ENCODE data around the gene MAPKAP1. TPM values are rescaled to one million over a fixed set of nuclear protein-coding genes. Genes with fewer than 3 reads are reported as not detected.

The MAPKAP1 gene
- total and polyA plus RNA-seq, 9 of the 15 experiments (the other 6 are each of a cell fraction or from before 2014, with no cell fraction given): 2.6 to 82.1 (median 61.1) TPM

- TF ChIP-seq NR4A1 (CRISPR knock-in tag; IDR thresholded peaks at IDR 0.05): no peak
- no peak for TF ChIP-seq NR4A1 (tag; IDR thresholded peaks at IDR 0.05)
Observed at GRCh38 chr9:125436613-125437443, 270.2 kb downstream of the MAPKAP1 start (continued).

- ATAC-seq (peak; percentile 16), FAIRE-seq (no peak), DNase-seq (ENCODE audit: extremely low read depth in 1 of 4, low spot score in 3 of 4) (no peak)
- H3K9me3 ChIP-seq (replicated peaks; ENCODE audit: control insufficient read depth, insufficient read depth, low read depth, low read length): no peaks in the 10 kb centered on the region
- peaks cover 3 to 52% of the 10 kb centered on the region in 2 experiments; a peak in 3 of 5 replicates for H3K4me1 ChIP-seq (replicated peaks in 1 of 2; ENCODE audit: control insufficient read depth in 2 of 2, insufficient read depth in 2 of 2, low read length in 2 of 2)
- peak overlapping the region in 1 of 2 experiments; percentile 69; a peak in 1 of 4 replicates for H3K9ac ChIP-seq (ENCODE audit: insufficient read depth in 1 of 2, low read depth in 2 of 2, low read length in 2 of 2)
- no peak overlapping the region for H2AFZ ChIP-seq (ENCODE audit: low read depth, low read length)
- no peaks in the 10 kb centered on the region for H3K27me3 ChIP-seq (ENCODE audit: control insufficient read depth in 2 of 2, insufficient read depth in 2 of 2, low read length in 2 of 2)
- ChIA-PET POLR2A (interaction anchor here (1.0 to 1.4 kb wide), 2 partner anchors 15 to 60 kb away, joined by 3 to 5 read pairs; no protein-coding TSS in a partner anchor), CTCF (ENCODE audit: low intra/inter-chr PET ratio) (no interaction called here)
- no peaks in the 10 kb centered on the region for H3K79me2 ChIP-seq (ENCODE audit: control insufficient read depth, insufficient read depth, low read length)
- no peak overlapping the region for H3K4me3 ChIP-seq
- in situ Hi-C loops (cut with MboI): loop anchor here (10.0 kb wide), 1 partner anchor 199 kb away; no protein-coding TSS in a partner anchor
- no peak overlapping the region for H3K4me2 ChIP-seq (ENCODE audit: insufficient read depth, low read length)
- H3K36me3 ChIP-seq (ENCODE audit: control insufficient read depth, insufficient read depth, low read length): 0 out of 3 replicates have a peak, but pooled peaks cover 4% of the 10 kb centered on the region
- no TSS peak for BruUV-seq (replicated peaks)
- 75% methylated on average over 15 of the region's 16 CpGs for WGBS (ENCODE audit: insufficient coverage, low coverage, missing lambda C conversion rate)
- H3K27ac ChIP-seq (ENCODE audit: extremely low read depth, low read depth, low read length): no peak overlapping the region
- TF ChIP-seq IRF9 (tag; IDR thresholded peaks at IDR 0.05): no peak
- TF ChIP-seq NR2F6 (CRISPR knock-in tag; IDR thresholded peaks at IDR 0.05): no peak
- no peak for TF ChIP-seq ZNF175 (CRISPR knock-in tag; IDR thresholded peaks at IDR 0.05; ENCODE audit: low read depth)
- no peak for TF ChIP-seq PRMT5 (CRISPR knock-in tag; IDR thresholded peaks at IDR 0.05)
- TF ChIP-seq ZNF124 (CRISPR knock-in tag; IDR thresholded peaks at IDR 0.05): 0 out of 2 replicates have a peak, but pooled peaks have one; percentile 42
- H3K9me1 ChIP-seq (ENCODE audit: control insufficient read depth, insufficient read depth, low read length): no peaks in the 10 kb centered on the region
- intact Hi-C loops (cut with micrococcal nuclease): no loop called here
- H4K20me1 ChIP-seq (replicated peaks; ENCODE audit: control insufficient read depth, insufficient read depth, low read length): no peaks in the 10 kb centered on the region; the same call in 1 of the 2 replicates
Observed at GRCh38 chr9:125435776-125436612, 271.0 kb downstream of the MAPKAP1 start.

Data from K562 (cell line).